Fibroblast of lung (primary cell): ENCODE measurements around the gene GRM4. TPM values are rescaled to one million over a fixed set of nuclear protein-coding genes. Genes with fewer than 3 reads are reported as not detected.

Experiments
- DNase-seq, 2 donors: peaks; one replicate each; pipeline versions ENCODE4 v3.0.0 to v3.0.0-alpha.2; 2010; ENCODE audit warnings: low read depth in 2 of 2
- H2AFZ ChIP-seq: 2 replicates; pipeline ENCODE4 v1.5.1; 2012; ENCODE audit warnings: low read length, control low read depth, inconsistent platforms
- H3K27ac ChIP-seq: 2 replicates; pipeline ENCODE4 v1.5.1; 2011; ENCODE audit warnings: low read length, control low read depth; ENCODE audit not compliant: insufficient read depth
- H3K27me3 ChIP-seq: 2 replicates; pipeline ENCODE4 v1.5.1; 2011; ENCODE audit warnings: mild to moderate bottlenecking, low read length; ENCODE audit not compliant: control insufficient read depth, insufficient read depth
- H3K36me3 ChIP-seq: 2 replicates; pipeline ENCODE4 v1.5.1; 2011; ENCODE audit warnings: low read length; ENCODE audit not compliant: control insufficient read depth, insufficient read depth
- H3K4me1 ChIP-seq: 2 replicates; pipeline ENCODE4 v1.5.1; 2011; ENCODE audit warnings: low read length; ENCODE audit not compliant: control insufficient read depth, insufficient read depth; ENCODE audit errors: extremely low read depth
- H3K4me2 ChIP-seq: 2 replicates; pipeline ENCODE4 v1.5.1; 2011; ENCODE audit warnings: low read length, control low read depth; ENCODE audit not compliant: insufficient read depth; ENCODE audit errors: extremely low read depth
- H3K4me3 ChIP-seq, 4 experiments: fragments of 200-600 bp in 1 of 4; sonication (generic) in 1 of 4; replicated peaks in 1 of 4; 2 replicates each; pipeline ENCODE4 v1.5.1; 2011 to 2016; ENCODE audit warnings: low read length in 4 of 4, low read depth in 3 of 4, mild to moderate bottlenecking in 3 of 4, control low read depth in 2 of 4, inconsistent platforms in 1 of 4, mixed read lengths in 1 of 4; ENCODE audit not compliant: insufficient read depth in 1 of 4; ENCODE audit errors: control extremely low read depth in 1 of 4
- H3K79me2 ChIP-seq: 2 replicates; pipeline ENCODE4 v1.5.1; 2012; ENCODE audit warnings: mild to moderate bottlenecking, low read length, inconsistent platforms; ENCODE audit not compliant: control insufficient read depth, insufficient read depth
- H3K9ac ChIP-seq: 2 replicates; pipeline ENCODE4 v1.5.1; 2011; ENCODE audit warnings: mild to moderate bottlenecking, low read length, control low read depth; ENCODE audit not compliant: insufficient read depth
- H3K9me3 ChIP-seq: 2 replicates; pipeline ENCODE4 v1.5.1; 2012; ENCODE audit warnings: low read depth, low read length; ENCODE audit not compliant: control insufficient read depth, insufficient read depth
- H4K20me1 ChIP-seq: 2 replicates; pipeline ENCODE4 v1.5.1; 2011; ENCODE audit warnings: low read length; ENCODE audit not compliant: control insufficient read depth, insufficient read depth; ENCODE audit errors: extremely low read depth
- CTCF ChIP-seq, 2 donors: IDR thresholded peaks in 1 of 2; conservative IDR thresholded peaks in 1 of 2; 1 replicate in 1 of 2; 2 replicates in 1 of 2; pipeline ENCODE4 v1.5.1; 2011 to 2012; ENCODE audit warnings: low read length in 2 of 2, control low read depth in 1 of 2, inconsistent platforms in 1 of 2, low read depth in 1 of 2, mild to moderate bottlenecking in 1 of 2
- EZH2 ChIP-seq: IDR thresholded peaks from 2 replicates; pipeline ENCODE4 v1.5.1; 2012; ENCODE audit warnings: low read length, control low read depth, mild to moderate bottlenecking; ENCODE audit errors: missing control alignments
- polyA plus RNA-seq, 2 donors: library from polyadenylated mRNA; depleted of rRNA in 1 of 2; stranded (reverse) in 1 of 2; unstranded in 1 of 2; fragments of >200 nt; gene quantifications; 2 replicates each; pipeline ENCODE4 v1.2.1, GENCODE V29; 2011 to 2012; ENCODE audit warnings: missing spikeins in 1 of 2
- total RNA-seq: library from RNA; depleted of rRNA; stranded (reverse); fragments of >200 nt; gene quantifications from 2 replicates; pipeline ENCODE4 v1.2.1, GENCODE V29; 2014

GRM4 gene
- total and polyA plus RNA-seq, 2 donors (not counting 1 experiment from before 2014, with no cell fraction given), result under 0.01 TPM; not detected in 1

- H3K36me3 ChIP-seq, result no peaks in the 10 kb centered on the region
- H3K4me1 ChIP-seq, result no peaks in the 10 kb centered on the region
- H2AFZ ChIP-seq, result no peak overlapping the region
- no peak for TF ChIP-seq CTCF (conservative IDR thresholded peaks at IDR 0.05 in 1 of 2, IDR thresholded peaks at IDR 0.05 in 1 of 2; ENCODE audit: low read depth in 1 of 2, low read length in 2 of 2)
- TF ChIP-seq EZH2, result no peak
- no peak overlapping the region for H3K4me2 ChIP-seq
- no peaks in the 10 kb centered on the region for H3K79me2 ChIP-seq
- no peak overlapping the region for H3K9ac ChIP-seq
- H3K4me3 ChIP-seq, result no peak overlapping the region
- H3K27ac ChIP-seq, result no peak overlapping the region
- no peak for DNase-seq
- no peaks in the 10 kb centered on the region for H3K9me3 ChIP-seq
- H4K20me1 ChIP-seq, result no peaks in the 10 kb centered on the region
- no peaks in the 10 kb centered on the region for H3K27me3 ChIP-seq
Measured at GRCh38 chr6:34079899-34080298, 66.0 kb downstream of the GRM4 start.

GRCh38 chr6:34075906-34076305 is 70.0 kb downstream of the GRM4 start:
- no peak overlapping the region for H3K4me2 ChIP-seq
- no peaks in the 10 kb centered on the region for H3K9me3 ChIP-seq
- no peak overlapping the region for H3K27ac ChIP-seq
- DNase-seq, result no peak
- H3K9ac ChIP-seq, result no peak overlapping the region
- H4K20me1 ChIP-seq, result no peaks in the 10 kb centered on the region
- H3K79me2 ChIP-seq, result no peaks in the 10 kb centered on the region
- no peaks in the 10 kb centered on the region for H3K27me3 ChIP-seq
- no peak overlapping the region for H2AFZ ChIP-seq
- no peak overlapping the region for H3K4me3 ChIP-seq
- H3K4me1 ChIP-seq, result no peaks in the 10 kb centered on the region
- TF ChIP-seq EZH2 (no peak), CTCF (conservative IDR thresholded peaks at IDR 0.05 in 1 of 2, IDR thresholded peaks at IDR 0.05 in 1 of 2; ENCODE audit: low read depth in 1 of 2, low read length in 2 of 2) (no peak)
- no peaks in the 10 kb centered on the region for H3K36me3 ChIP-seq

GRCh38 chr6:34074064-34074742 is 71.7 kb downstream of the GRM4 start:
- Histone ChIP-seq H2AFZ (no peak overlapping the region), H3K27me3 (no peaks in the 10 kb centered on the region), H4K20me1 (no peaks in the 10 kb centered on the region), H3K9me3 (no peaks in the 10 kb centered on the region), H3K9ac (no peak overlapping the region), H3K79me2 (no peaks in the 10 kb centered on the region), H3K4me3 (no peak overlapping the region), H3K4me2 (no peak overlapping the region), H3K4me1 (no peaks in the 10 kb centered on the region), H3K36me3 (no peaks in the 10 kb centered on the region), H3K27ac (no peak overlapping the region)
- TF ChIP-seq CTCF (conservative IDR thresholded peaks at IDR 0.05 in 1 of 2, IDR thresholded peaks at IDR 0.05 in 1 of 2; ENCODE audit: low read depth in 1 of 2, low read length in 2 of 2) (no peak), EZH2 (no peak)
- DNase-seq, result no peak
